ENCODE results near the gene EPS15. TPM values are rescaled to one million over a fixed set of nuclear protein-coding genes. Genes with fewer than 3 reads are reported as not detected.

EPS15 gene
- polyA plus RNA-seq, 1 of the 3 experiments (the other 2 are of a cell fraction) = 17.0 TPM

- no peak overlapping the region for H2AFZ ChIP-seq (ENCODE audit: low read depth)
- 96% methylated on average over 2 of the region's 2 CpGs for WGBS (ENCODE audit: low lambda C conversion rate)
- no peaks in the 10 kb centered on the region for H3K9me3 ChIP-seq
Measured at GRCh38 chr1:51499694-51500093, 19.4 kb downstream of the EPS15 start.

GRCh38 chr1:51498924-51499323 is 20.1 kb downstream of the EPS15 start:
- H2AFZ ChIP-seq (ENCODE audit: low read depth) = no peak overlapping the region
- no peak overlapping the region for H3K27ac ChIP-seq (ENCODE audit: low read depth in 2 of 2, low read length in 1 of 2)
- TF ChIP-seq EP300 (IDR thresholded peaks at IDR 0.05; ENCODE audit: borderline replicate concordance in 1 of 2, low read depth in 1 of 2, low read length in 1 of 2) (no peak), TEAD4 (IDR thresholded peaks at IDR 0.05; ENCODE audit: borderline replicate concordance, insufficient read depth) (no peak), RAD21 (IDR thresholded peaks at IDR 0.05; ENCODE audit: low read length) (no peak), YY1 (IDR thresholded peaks at IDR 0.05; ENCODE audit: low read depth) (no peak), MAX (IDR thresholded peaks at IDR 0.05; ENCODE audit: low read depth) (no peak), RXRA (IDR thresholded peaks at IDR 0.05; ENCODE audit: borderline replicate concordance, low read depth) (no peak), CHD2 (IDR thresholded peaks at IDR 0.05; ENCODE audit: low read length, partially characterized antibody) (no peak)
- no peak overlapping the region for H3K4me3 ChIP-seq (ENCODE audit: low read depth in 2 of 2, low read length in 1 of 2)
- no peaks in the 10 kb centered on the region for H3K4me1 ChIP-seq (ENCODE audit: control insufficient read depth in 1 of 2, insufficient read depth in 2 of 2, low read depth in 1 of 2, low read length in 1 of 2)
- no peaks in the 10 kb centered on the region for H3K9me2 ChIP-seq
- DNase-seq = no peak
- no peak overlapping the region for H3K4me2 ChIP-seq
- H3K79me2 ChIP-seq (ENCODE audit: insufficient read depth) = peaks cover 100% of the 10 kb centered on the region
- peaks cover 0 to 46% of the 10 kb centered on the region in 2 experiments for H3K36me3 ChIP-seq (replicated peaks in 1 of 2; ENCODE audit: control insufficient read depth in 1 of 2, insufficient read depth in 2 of 2, low read length in 1 of 2)
- H4K20me1 ChIP-seq (ENCODE audit: insufficient read depth) = peaks cover 24% of the 10 kb centered on the region
- H3K9ac ChIP-seq = no peak overlapping the region
- H3F3A ChIP-seq (replicated peaks; ENCODE audit: insufficient read depth) = peaks cover 12% of the 10 kb centered on the region
- H3K9me3 ChIP-seq = no peaks in the 10 kb centered on the region
- CTCF ChIA-PET = no interaction called here
- WGBS (ENCODE audit: low lambda C conversion rate) = 98% methylated on average over 2 of the region's 2 CpGs
- H3K27me3 ChIP-seq (ENCODE audit: insufficient read depth) = no peaks in the 10 kb centered on the region
- POLR2A ChIA-PET = no interaction called here

More at GRCh38 chr1:51499694-51500093, 19.4 kb downstream of the EPS15 start:
- ChIA-PET CTCF (no interaction called here), POLR2A (no interaction called here)
- no peak overlapping the region for H3K4me2 ChIP-seq
- H3K9me2 ChIP-seq = no peaks in the 10 kb centered on the region
- H3K79me2 ChIP-seq (ENCODE audit: insufficient read depth) = peaks cover 100% of the 10 kb centered on the region
- TF ChIP-seq FOSL2 (IDR thresholded peaks at IDR 0.05; ENCODE audit: borderline replicate concordance, low read depth) (no peak), EZH2phosphoT487 (IDR thresholded peaks at IDR 0.05; ENCODE audit: borderline replicate concordance, low read depth) (no peak), GATA2 (CRISPR knock-in tag; IDR thresholded peaks at IDR 0.05) (no peak), NFIC (IDR thresholded peaks at IDR 0.05; ENCODE audit: borderline replicate concordance) (no peak), TCF12 (IDR thresholded peaks at IDR 0.05) (no peak), TAF1 (IDR thresholded peaks at IDR 0.05; ENCODE audit: borderline replicate concordance, low read depth, low read length) (no peak), CHD2 (IDR thresholded peaks at IDR 0.05; ENCODE audit: low read length, partially characterized antibody) (no peak), RCOR1 (IDR thresholded peaks at IDR 0.05; ENCODE audit: low read length) (no peak), SIN3A (IDR thresholded peaks at IDR 0.05; ENCODE audit: borderline replicate concordance, low read depth, low read length) (no peak), MXI1 (IDR thresholded peaks at IDR 0.05; ENCODE audit: low read depth, low read length) (no peak), ZBTB33 (IDR thresholded peaks at IDR 0.05; ENCODE audit: borderline replicate concordance, low read depth) (no peak), MEF2A (IDR thresholded peaks at IDR 0.05; ENCODE audit: borderline replicate concordance, low read depth) (no peak), NRF1 (IDR thresholded peaks at IDR 0.05; ENCODE audit: low read depth, low read length) (no peak)
- H4K20me1 ChIP-seq (ENCODE audit: insufficient read depth) = peaks cover 21% of the 10 kb centered on the region
- peaks cover 0 to 54% of the 10 kb centered on the region in 2 experiments for H3K36me3 ChIP-seq (replicated peaks in 1 of 2; ENCODE audit: control insufficient read depth in 1 of 2, insufficient read depth in 2 of 2, low read length in 1 of 2)
- H3K4me3 ChIP-seq (ENCODE audit: low read depth in 2 of 2, low read length in 1 of 2) = no peak overlapping the region
- no peak for DNase-seq
- peaks cover 11% of the 10 kb centered on the region for H3F3A ChIP-seq (replicated peaks; ENCODE audit: insufficient read depth)
- no peak overlapping the region for H3K27ac ChIP-seq (ENCODE audit: low read depth in 2 of 2, low read length in 1 of 2)
- H3K9ac ChIP-seq = no peak overlapping the region
- no peaks in the 10 kb centered on the region for H3K4me1 ChIP-seq (ENCODE audit: control insufficient read depth in 1 of 2, insufficient read depth in 2 of 2, low read depth in 1 of 2, low read length in 1 of 2)
- H3K27me3 ChIP-seq (ENCODE audit: insufficient read depth) = no peaks in the 10 kb centered on the region

All from SK-N-SH (cell line).